ENCODE measurements around the gene MBOAT2. TPM values are rescaled to one million over a fixed set of nuclear protein-coding genes. Genes with fewer than 3 reads are reported as not detected.

The MBOAT2 gene
- total and polyA plus RNA-seq, 2 experiments from 2014 or later = 15.9 to 22.7 TPM

- no peaks in the 10 kb centered on the region for H3K4me1 Mint-ChIP-seq
- Histone ChIP-seq H4K20me1 (replicated peaks; ENCODE audit: insufficient read depth) (peaks cover 3% of the 10 kb centered on the region), H3K4me3 (no peak overlapping the region), H3F3A (replicated peaks; ENCODE audit: low read depth) (no peaks in the 10 kb centered on the region), H2AFZ (no peak overlapping the region), H3K27me3 (ENCODE audit: insufficient read depth) (no peaks in the 10 kb centered on the region), H3K4me2 (no peak overlapping the region), H3K4me1 (ENCODE audit: insufficient read depth) (no peaks in the 10 kb centered on the region), H3K27ac (ENCODE audit: low read depth) (no peak overlapping the region), H3K36me3 (ENCODE audit: insufficient read depth) (no peaks in the 10 kb centered on the region), H3K79me2 (replicated peaks; ENCODE audit: insufficient read depth) (peaks cover 93% of the 10 kb centered on the region), H3K9me2 (ENCODE audit: insufficient read depth) (no peaks in the 10 kb centered on the region)
- H3K27ac Mint-ChIP-seq = no peak overlapping the region
- H3K4me3 Mint-ChIP-seq = no peak overlapping the region
- peaks cover 1% of the 10 kb centered on the region for H3K27me3 Mint-ChIP-seq (ENCODE audit: insufficient read depth, low read depth, poor library complexity)
- H3K9me3 Mint-ChIP-seq = peaks cover 6% of the 10 kb centered on the region; the same call in 2 of the 3 replicates
- no peak for ATAC-seq
- TF ChIP-seq ZNF114 (CRISPR knock-in tag; IDR thresholded peaks at IDR 0.05) (no peak), ZNF331 (CRISPR knock-in tag; IDR thresholded peaks at IDR 0.05; ENCODE audit: low read depth) (no peak), NANOG (IDR thresholded peaks at IDR 0.05; ENCODE audit: borderline replicate concordance) (no peak)
- H3K36me3 Mint-ChIP-seq (ENCODE audit: low read depth) = no peaks in the 10 kb centered on the region; the same call in 2 of the 3 replicates
- no peak for DNase-seq (ENCODE audit: low spot score)
Measured at GRCh38 chr2:8965216-8965969, 38.1 kb downstream of the MBOAT2 start.

- H3K4me3 ChIP-seq = no peak overlapping the region
- TF ChIP-seq NANOG (IDR thresholded peaks at IDR 0.05; ENCODE audit: borderline replicate concordance) = no peak
- TF ChIP-seq STAT1 (IDR thresholded peaks at IDR 0.05; ENCODE audit: unreplicated experiment) = no peak
- TF ChIP-seq REST (IDR thresholded peaks at IDR 0.05; ENCODE audit: unreplicated experiment) = no peak
- no peaks in the 10 kb centered on the region for H3K9me2 ChIP-seq (ENCODE audit: insufficient read depth)
- no peak overlapping the region for H3K27ac ChIP-seq (ENCODE audit: low read depth)
- H3K4me2 ChIP-seq = no peak overlapping the region
- Mint-ChIP-seq H3K36me3 (ENCODE audit: low read depth) (no peaks in the 10 kb centered on the region), H3K4me3 (no peak overlapping the region), H3K27me3 (ENCODE audit: insufficient read depth, low read depth, poor library complexity) (peaks cover 1% of the 10 kb centered on the region), H3K27ac (no peak overlapping the region), H3K4me1 (peaks cover 6% of the 10 kb centered on the region; the same call in 2 of the 3 replicates), H3K9me3 (no peaks in the 10 kb centered on the region; the same call in 2 of the 3 replicates)
- no peaks in the 10 kb centered on the region for H3F3A ChIP-seq (replicated peaks; ENCODE audit: low read depth)
- H3K79me2 ChIP-seq (replicated peaks; ENCODE audit: insufficient read depth) = peaks cover 88% of the 10 kb centered on the region
- DNase-seq (ENCODE audit: low spot score) (no peak), ATAC-seq (no peak)
- 0 out of 2 replicates have a peak, but pooled peaks cover 3% of the 10 kb centered on the region for H3K4me1 ChIP-seq (ENCODE audit: insufficient read depth)
- peaks cover 3% of the 10 kb centered on the region; the same call in 1 of the 2 replicates for H4K20me1 ChIP-seq (replicated peaks; ENCODE audit: insufficient read depth)
- H2AFZ ChIP-seq = no peak overlapping the region
- H3K27me3 ChIP-seq (ENCODE audit: insufficient read depth) = no peaks in the 10 kb centered on the region
- no peaks in the 10 kb centered on the region for H3K36me3 ChIP-seq (ENCODE audit: insufficient read depth)
Measured at GRCh38 chr2:8962890-8963289, 40.6 kb downstream of the MBOAT2 start.

All from GM23338 (cell line).